Endothelial cell of umbilical vein (primary cell): Measurements from ENCODE around the gene HELZ2. TPM values are rescaled to one million over a fixed set of nuclear protein-coding genes. Genes with fewer than 3 reads are reported as not detected.
A peak's percentile ranks its signal among the peaks of the same experiment; 100 is the strongest.

Experiments used
- BruUV-seq: library from RNA; stranded (reverse); fragments of 400-500 nt; replicated peaks from 2 replicates; lab custom pipeline; 2021; lab: Mats Ljungman, UMichigan
- CTCF ChIA-PET: fragments of 300-600, 350-600 bp; sonication (Branson Sonifier 250); formaldehyde crosslinking; loops from one replicate; lab custom pipeline; 2021; ENCODE audit warnings: antibody characterized with exemption, inconsistent platforms; lab: Charles Lee
- POLR2A ChIA-PET: fragments of 300-600, 350-600 bp; sonication (Branson Sonifier 250); formaldehyde crosslinking; loops from one replicate; lab custom pipeline; 2021; ENCODE audit warnings: antibody characterized with exemption, inconsistent platforms; lab: Charles Lee
- DNase-seq: peaks from one replicate; pipeline ENCODE4 v3.0.0-alpha.2; 2011; ENCODE audit warnings: low read depth, low spot score
- FAIRE-seq: peaks from 2 replicates; lab custom pipeline; 2011; peaks lifted over from hg19 to GRCh38; lab: Jason Lieb, UNC
- H2AFZ ChIP-seq: 2 replicates; pipeline ENCODE4 v1.6.0; 2012; ENCODE audit warnings: low read depth, low read length, control low read depth, inconsistent platforms
- H3K27ac ChIP-seq: 2 replicates; pipeline ENCODE4 v1.5.1; 2011; ENCODE audit warnings: low read depth, mild to moderate bottlenecking, control low read depth, low read length, moderate library complexity; ENCODE audit not compliant: insufficient read depth
- H3K27me3 ChIP-seq, 2 experiments: 2 replicates each; pipeline versions ENCODE4 v1.6.0 to v1.6.1; 2011; ENCODE audit warnings: low read length in 2 of 2, mixed read lengths in 1 of 2; ENCODE audit not compliant: control insufficient read depth in 2 of 2, insufficient read depth in 2 of 2
- H3K36me3 ChIP-seq, 2 experiments: 2 replicates in 1 of 2; 3 replicates in 1 of 2; pipeline ENCODE4 v1.5.1; 2011; ENCODE audit warnings: low read length in 2 of 2, mild to moderate bottlenecking in 1 of 2, moderate library complexity in 1 of 2; ENCODE audit not compliant: control insufficient read depth in 2 of 2, insufficient read depth in 2 of 2; ENCODE audit errors: extremely low read depth in 1 of 2
- H3K4me1 ChIP-seq: 3 replicates; pipeline ENCODE4 v1.5.1; 2011; ENCODE audit warnings: mild to moderate bottlenecking, low read length; ENCODE audit not compliant: control insufficient read depth, insufficient read depth; ENCODE audit errors: extremely low read depth
- H3K4me2 ChIP-seq: 2 replicates; pipeline ENCODE4 v1.6.1; 2011; ENCODE audit warnings: low read length, control low read depth, mixed read lengths; ENCODE audit not compliant: insufficient read depth
- H3K4me3 ChIP-seq, 3 experiments: fragments of 200-600 bp in 1 of 3; sonication (generic), shearing (Covaris generic) in 1 of 3; replicated peaks in 1 of 3; 2 replicates each; pipeline ENCODE4 v1.5.1; 2011 to 2016; ENCODE audit warnings: control low read depth in 3 of 3, low read length in 3 of 3, mild to moderate bottlenecking in 2 of 3, inconsistent platforms in 1 of 3, low read depth in 1 of 3, moderate library complexity in 1 of 3; ENCODE audit not compliant: insufficient read depth in 1 of 3
- H3K79me2 ChIP-seq: 2 replicates; pipeline ENCODE4 v1.6.0; 2012; ENCODE audit warnings: low read length, inconsistent platforms; ENCODE audit not compliant: control insufficient read depth, insufficient read depth
- H3K9ac ChIP-seq: replicated peaks from 2 replicates; pipeline ENCODE3; 2011; ENCODE audit warnings: low read length, control low read depth; ENCODE audit not compliant: insufficient read depth; ENCODE audit errors: extremely low read depth
- H3K9me1 ChIP-seq: replicated peaks from 3 replicates; pipeline ENCODE4 v1.6.0; 2011; ENCODE audit warnings: mild to moderate bottlenecking, low read length; ENCODE audit not compliant: control insufficient read depth, insufficient read depth; ENCODE audit errors: extremely low read depth
- H3K9me3 ChIP-seq: replicated peaks from 2 replicates; pipeline ENCODE4 v1.5.1; 2012; ENCODE audit warnings: low read length, inconsistent platforms; ENCODE audit not compliant: control insufficient read depth, insufficient read depth
- H4K20me1 ChIP-seq: replicated peaks from 2 replicates; pipeline ENCODE3; 2011; ENCODE audit warnings: mild to moderate bottlenecking, low read length; ENCODE audit not compliant: control insufficient read depth, insufficient read depth; ENCODE audit errors: extremely low read depth
- EZH2 ChIP-seq: IDR thresholded peaks from 2 replicates; pipeline ENCODE4 v1.6.1; 2012; ENCODE audit warnings: borderline replicate concordance, low read depth, mild to moderate bottlenecking, moderate library complexity, low read length, inconsistent platforms; ENCODE audit not compliant: severe bottlenecking
- FOS ChIP-seq: IDR thresholded peaks from 2 replicates; pipeline ENCODE4 v1.6.1; 2011; ENCODE audit warnings: mild to moderate bottlenecking, low read length, moderate library complexity, borderline replicate concordance; ENCODE audit not compliant: insufficient read depth
- GATA2 ChIP-seq: IDR thresholded peaks from 2 replicates; pipeline ENCODE4 v1.7.0; 2011; ENCODE audit warnings: low read depth, mild to moderate bottlenecking, moderate library complexity, mixed read lengths, low read length; ENCODE audit not compliant: insufficient read length, insufficient read depth
- MYC ChIP-seq: IDR thresholded peaks from one replicate; pipeline ENCODE4 v1.6.1; 2011; ENCODE audit warnings: mild to moderate bottlenecking, low read depth, low read length
- dilution Hi-C: fragments of 300-500 bp; cut with MboI; formaldehyde crosslinking; loops from one replicate; pipeline ENCODE4 v1.15.0; 2019; ENCODE audit warnings: low sequenced_read_pairs; ENCODE audit not compliant: extremely low pct_ligation_motif_present
- intact Hi-C: fragments of 100-400 bp; cut with micrococcal nuclease; formaldehyde crosslinking; loops from one replicate; pipeline ENCODE4 v1.10.0; 2022
- polyA plus RNA-seq, 4 experiments: library from polyadenylated mRNA; depleted of rRNA in 3 of 4; stranded (reverse) in 3 of 4; unstranded in 1 of 4; fragments of >200 nt; gene quantifications; 2 replicates each; pipeline versions ENCODE4 v1.2.1 to v1.2.3, GENCODE V29; 2011 to 2012; ENCODE audit warnings: missing spikeins in 1 of 4
- total RNA-seq: library from RNA; stranded (reverse); gene quantifications from 2 replicates; pipeline ENCODE4 v1.2.3, GENCODE V29; 2021

HELZ2 gene
- total and polyA plus RNA-seq, 2 donors (not counting 3 experiments of a cell fraction or from before 2014, with no cell fraction given): 10.6 to 33.2 TPM

DNA sequence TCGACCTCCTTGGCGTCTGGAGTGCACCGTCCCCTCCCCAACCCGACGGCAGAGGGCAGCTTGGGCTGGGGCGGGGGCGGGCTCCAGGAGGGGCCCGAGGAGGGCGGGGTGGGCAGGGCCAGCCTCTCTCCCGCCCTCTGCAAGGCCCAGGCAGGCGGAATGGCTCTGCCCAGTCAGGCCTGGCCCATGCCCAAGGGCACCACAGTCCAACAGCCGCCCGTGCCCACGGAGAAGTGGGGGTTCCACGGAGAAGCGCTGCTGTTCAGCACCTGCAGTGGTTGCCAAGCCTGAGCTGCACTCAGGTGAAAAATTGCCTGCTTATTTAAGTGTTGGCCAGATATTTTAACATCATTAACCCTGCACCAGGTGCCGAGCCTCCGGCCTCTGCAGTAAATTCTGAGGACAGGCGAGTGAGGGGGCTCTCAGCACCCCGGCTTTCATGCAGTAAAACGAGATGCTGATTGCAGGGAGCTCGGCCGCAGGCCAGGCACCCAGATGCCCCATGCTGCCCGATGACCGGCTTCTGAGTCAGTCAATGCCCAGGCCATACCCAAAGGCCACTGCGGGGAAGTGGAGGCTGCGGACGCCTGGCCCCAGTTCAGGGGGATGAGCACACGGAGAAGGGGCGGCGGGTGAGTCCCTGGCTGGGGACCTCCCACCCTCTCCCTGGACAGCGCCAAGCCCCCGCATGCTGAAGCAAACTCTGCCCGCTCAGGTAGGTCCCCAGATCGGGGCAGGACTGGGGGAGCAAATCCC lies 26.1 kb downstream of the HELZ2 start, which contains the start of gene SRMS:
Gene SRMS (minus strand): TSS at position 25 of the 756 bp plus-strand sequence. CDS start 286 bp downstream, outside the sequence.
- FAIRE-seq: no peak
- TF ChIP-seq GATA2: no peak
- peak; percentile 48 for TF ChIP-seq EZH2
- ChIA-PET POLR2A (no interaction called here), CTCF (interaction anchor here (1.9 kb wide), 1 partner anchor 10 kb away, joined by 12 read pairs; the partner anchor contains the start of gene PTK6)
- H2AFZ ChIP-seq: no peak within 1 kb of the TSS
- no peak within 1 kb of the TSS for H3K27ac ChIP-seq
- H3K27me3 ChIP-seq: no peaks in the 10 kb centered on the region
- no peaks in the 10 kb centered on the region for H3K9me3 ChIP-seq
- H3K9ac ChIP-seq: no peak within 1 kb of the TSS
- intact Hi-C loops: no loop called here
- no peak for DNase-seq
- BruUV-seq: no TSS peak
- no peaks in the 10 kb centered on the region for H3K9me1 ChIP-seq
- no peaks in the 10 kb centered on the region for H3K4me1 ChIP-seq
- H3K4me2 ChIP-seq: no peak within 1 kb of the TSS
- dilution Hi-C loops: no loop called here
- no peaks in the 10 kb centered on the region for H3K79me2 ChIP-seq
- no peaks in the 10 kb centered on the region for H4K20me1 ChIP-seq
- no peak within 1 kb of the TSS for H3K4me3 ChIP-seq
- H3K36me3 ChIP-seq: no peaks in the 10 kb centered on the region

DNA sequence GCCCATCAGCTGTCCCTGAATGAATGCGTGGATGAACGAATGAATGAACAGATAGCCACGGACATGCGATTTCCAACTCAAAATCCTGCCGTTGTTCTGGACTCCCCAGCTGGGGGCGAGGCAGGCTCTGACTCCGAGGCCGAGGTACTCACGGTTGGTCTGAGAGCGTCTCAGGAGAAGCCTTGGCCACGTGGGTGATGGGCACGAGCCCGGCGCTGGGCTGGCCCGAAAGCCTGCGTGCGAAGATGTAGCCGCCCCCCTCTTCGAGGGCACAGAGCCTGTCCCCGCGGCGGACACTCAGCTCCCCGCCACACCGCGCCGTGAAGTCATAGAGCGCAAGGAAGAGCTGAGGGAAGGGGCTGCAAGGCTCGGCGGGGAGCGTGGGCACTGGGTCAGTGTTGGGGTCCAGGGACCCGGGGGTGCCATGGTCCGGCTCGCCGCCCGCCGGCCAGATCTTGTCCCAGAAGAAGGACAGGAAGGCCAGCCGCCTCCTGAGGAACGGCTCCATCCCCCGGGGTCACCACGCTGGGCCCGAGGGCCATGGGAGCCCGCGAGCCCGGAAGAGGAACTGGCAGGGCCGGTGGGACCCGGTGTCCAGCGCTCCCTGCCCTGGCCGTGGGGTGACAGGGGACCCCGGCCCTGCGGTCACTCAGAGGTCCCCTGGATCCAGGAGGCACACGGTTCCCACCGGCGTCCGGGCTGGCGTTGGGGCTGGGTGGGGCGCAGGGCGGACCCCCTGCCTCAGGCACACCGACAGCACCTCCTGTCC lies 26.9 kb downstream of the HELZ2 start:
- H2AFZ ChIP-seq: no peak overlapping the region
- POLR2A ChIA-PET: no interaction called here
- no peaks in the 10 kb centered on the region for H3K27me3 ChIP-seq
- no peak for FAIRE-seq
- no peaks in the 10 kb centered on the region for H4K20me1 ChIP-seq
- H3K9me1 ChIP-seq: no peaks in the 10 kb centered on the region
- no peak overlapping the region for H3K4me2 ChIP-seq
- dilution Hi-C loops (no loop called here), intact Hi-C loops (no loop called here)
- no peaks in the 10 kb centered on the region for H3K9me3 ChIP-seq
- H3K27ac ChIP-seq: no peak overlapping the region
- H3K9ac ChIP-seq: no peak overlapping the region
- no peaks in the 10 kb centered on the region for H3K79me2 ChIP-seq
- no peaks in the 10 kb centered on the region for H3K36me3 ChIP-seq
- no TSS peak for BruUV-seq
- no peak overlapping the region for H3K4me3 ChIP-seq
- H3K4me1 ChIP-seq: no peaks in the 10 kb centered on the region
- TF ChIP-seq MYC (no peak), FOS (no peak), EZH2 (peak; percentile 43)
- DNase-seq: no peak
- CTCF ChIA-PET: interaction anchor here (1.1 to 1.9 kb wide), 2 partner anchors 9 to 44 kb away, joined by 3 to 12 read pairs; partner anchors contain the start of gene PTK6
